ENCODE data around the gene PTPRN2. TPM values are rescaled to one million over a fixed set of nuclear protein-coding genes. Genes with fewer than 3 reads are reported as not detected.
A peak's percentile ranks its signal among the peaks of the same experiment; 100 is the strongest.

PTPRN2 gene
- total and polyA plus RNA-seq, 2 of the 13 experiments (the other 11 are each of a cell fraction or from before 2014, with no cell fraction given): 2.5 to 24.2 TPM

GRCh38 chr7:157555313-157555712 is 1032.3 kb downstream of the PTPRN2 start (continued):
- TF ChIP-seq, protein P1, sequence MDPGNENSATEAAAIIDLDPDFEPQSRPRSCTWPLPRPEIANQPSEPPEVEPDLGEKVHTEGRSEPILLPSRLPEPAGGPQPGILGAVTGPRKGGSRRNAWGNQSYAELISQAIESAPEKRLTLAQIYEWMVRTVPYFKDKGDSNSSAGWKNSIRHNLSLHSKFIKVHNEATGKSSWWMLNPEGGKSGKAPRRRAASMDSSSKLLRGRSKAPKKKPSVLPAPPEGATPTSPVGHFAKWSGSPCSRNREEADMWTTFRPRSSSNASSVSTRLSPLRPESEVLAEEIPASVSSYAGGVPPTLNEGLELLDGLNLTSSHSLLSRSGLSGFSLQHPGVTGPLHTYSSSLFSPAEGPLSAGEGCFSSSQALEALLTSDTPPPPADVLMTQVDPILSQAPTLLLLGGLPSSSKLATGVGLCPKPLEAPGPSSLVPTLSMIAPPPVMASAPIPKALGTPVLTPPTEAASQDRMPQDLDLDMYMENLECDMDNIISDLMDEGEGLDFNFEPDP (CRISPR knock-in tag; conservative IDR thresholded peaks at IDR 0.05): no peak
- TF ChIP-seq THRA (CRISPR knock-in tag; IDR thresholded peaks at IDR 0.05; ENCODE audit: borderline replicate concordance) (0 out of 2 replicates have a peak, but pooled peaks have one; percentile 10), ZBTB43 (CRISPR knock-in tag; conservative IDR thresholded peaks at IDR 0.05) (peak; percentile 63; the same call in 1 of the 2 replicates), MXD1 (CRISPR knock-in tag; IDR thresholded peaks at IDR 0.05) (no peak), ELF3 (CRISPR knock-in tag; IDR thresholded peaks at IDR 0.05) (peak; percentile 88), ZMYM2 (CRISPR knock-in tag; IDR thresholded peaks at IDR 0.05) (0 out of 2 replicates have a peak, but pooled peaks have one; percentile 34), ZNF354B (CRISPR knock-in tag; IDR thresholded peaks at IDR 0.05) (no peak), U2AF2 (IDR thresholded peaks at IDR 0.05; ENCODE audit: low read depth, low read length) (no peak), ZNF800 (CRISPR knock-in tag; IDR thresholded peaks at IDR 0.05) (peak; percentile 78; the same call in 1 of the 2 replicates)
- TF ChIP-seq, protein P2, sequence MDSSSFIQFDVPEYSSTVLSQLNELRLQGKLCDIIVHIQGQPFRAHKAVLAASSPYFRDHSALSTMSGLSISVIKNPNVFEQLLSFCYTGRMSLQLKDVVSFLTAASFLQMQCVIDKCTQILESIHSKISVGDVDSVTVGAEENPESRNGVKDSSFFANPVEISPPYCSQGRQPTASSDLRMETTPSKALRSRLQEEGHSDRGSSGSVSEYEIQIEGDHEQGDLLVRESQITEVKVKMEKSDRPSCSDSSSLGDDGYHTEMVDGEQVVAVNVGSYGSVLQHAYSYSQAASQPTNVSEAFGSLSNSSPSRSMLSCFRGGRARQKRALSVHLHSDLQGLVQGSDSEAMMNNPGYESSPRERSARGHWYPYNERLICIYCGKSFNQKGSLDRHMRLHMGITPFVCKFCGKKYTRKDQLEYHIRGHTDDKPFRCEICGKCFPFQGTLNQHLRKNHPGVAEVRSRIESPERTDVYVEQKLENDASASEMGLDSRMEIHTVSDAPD (CRISPR knock-in tag; IDR thresholded peaks at IDR 0.05): no peak
- TF ChIP-seq, protein P3, sequence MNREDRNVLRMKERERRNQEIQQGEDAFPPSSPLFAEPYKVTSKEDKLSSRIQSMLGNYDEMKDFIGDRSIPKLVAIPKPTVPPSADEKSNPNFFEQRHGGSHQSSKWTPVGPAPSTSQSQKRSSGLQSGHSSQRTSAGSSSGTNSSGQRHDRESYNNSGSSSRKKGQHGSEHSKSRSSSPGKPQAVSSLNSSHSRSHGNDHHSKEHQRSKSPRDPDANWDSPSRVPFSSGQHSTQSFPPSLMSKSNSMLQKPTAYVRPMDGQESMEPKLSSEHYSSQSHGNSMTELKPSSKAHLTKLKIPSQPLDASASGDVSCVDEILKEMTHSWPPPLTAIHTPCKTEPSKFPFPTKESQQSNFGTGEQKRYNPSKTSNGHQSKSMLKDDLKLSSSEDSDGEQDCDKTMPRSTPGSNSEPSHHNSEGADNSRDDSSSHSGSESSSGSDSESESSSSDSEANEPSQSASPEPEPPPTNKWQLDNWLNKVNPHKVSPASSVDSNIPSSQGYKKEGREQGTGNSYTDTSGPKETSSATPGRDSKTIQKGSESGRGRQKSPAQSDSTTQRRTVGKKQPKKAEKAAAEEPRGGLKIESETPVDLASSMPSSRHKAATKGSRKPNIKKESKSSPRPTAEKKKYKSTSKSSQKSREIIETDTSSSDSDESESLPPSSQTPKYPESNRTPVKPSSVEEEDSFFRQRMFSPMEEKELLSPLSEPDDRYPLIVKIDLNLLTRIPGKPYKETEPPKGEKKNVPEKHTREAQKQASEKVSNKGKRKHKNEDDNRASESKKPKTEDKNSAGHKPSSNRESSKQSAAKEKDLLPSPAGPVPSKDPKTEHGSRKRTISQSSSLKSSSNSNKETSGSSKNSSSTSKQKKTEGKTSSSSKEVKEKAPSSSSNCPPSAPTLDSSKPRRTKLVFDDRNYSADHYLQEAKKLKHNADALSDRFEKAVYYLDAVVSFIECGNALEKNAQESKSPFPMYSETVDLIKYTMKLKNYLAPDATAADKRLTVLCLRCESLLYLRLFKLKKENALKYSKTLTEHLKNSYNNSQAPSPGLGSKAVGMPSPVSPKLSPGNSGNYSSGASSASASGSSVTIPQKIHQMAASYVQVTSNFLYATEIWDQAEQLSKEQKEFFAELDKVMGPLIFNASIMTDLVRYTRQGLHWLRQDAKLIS (CRISPR knock-in tag; IDR thresholded peaks at IDR 0.05): no peak
